Measurements from ENCODE around the gene MOB1B. TPM values are rescaled to one million over a fixed set of nuclear protein-coding genes. Genes with fewer than 3 reads are reported as not detected.

The MOB1B gene
- 4.7 to 7.0 TPM (median 6.4 TPM) in 5 replicates for total RNA-seq (2022; extraction: Qiagen RNA extraction)

GRCh38 chr4:70901984-70902576, at the start of gene MOB1B:
Gene MOB1B (plus strand): TSS chr4:70902369. CDS start chr4:70902537, 168 bp downstream.

GRCh38 chr4:70993181-70994068, 91.3 kb downstream of the MOB1B start, which contains the start of gene DCK:
Gene DCK (plus strand): TSS chr4:70993649. CDS start chr4:70993836, 187 bp downstream.

Other genes with a start within 250 kb of the MOB1B start
- gene JCHAIN, start 235.9 kb upstream of the MOB1B start, total RNA-seq (2022; extraction: Qiagen RNA extraction): 0.12 to 0.46 TPM (median 0.15 TPM) in 3 of 5 replicates, not detected in the others
- 32.0 to 48.0 TPM (median 35.8 TPM) in 5 replicates for gene UTP3, start 213.8 kb upstream of the MOB1B start, total RNA-seq (2022; extraction: Qiagen RNA extraction)
- gene RUFY3, start 180.4 kb upstream of the MOB1B start, total RNA-seq (2022; extraction: Qiagen RNA extraction): 6.4 to 8.5 TPM (median 7.7 TPM) in 5 replicates
- gene GRSF1, start 62.5 kb upstream of the MOB1B start, total RNA-seq (2022; extraction: Qiagen RNA extraction): 72.8 to 95.4 TPM (median 77.6 TPM) in 5 replicates
- gene DCK, start 91.3 kb downstream of the MOB1B start, total RNA-seq (2022; extraction: Qiagen RNA extraction): 15.8 to 22.8 TPM (median 20.2 TPM) in 5 replicates